SK-N-DZ (cell line): ENCODE results near the gene HEPN1.
"Not testable (repeated sequence)": the region's sequence is repeated elsewhere in the genome, so short reads cannot be mapped to it uniquely, and the experiment has no call there.

Experiments
- DNase-seq: peaks from one replicate; pipeline ENCODE4 v3.0.0-alpha.2; 2015; ENCODE audit warnings: low spot score

HEPN1 gene

GRCh38 chr11:124942466-124943253, 23.6 kb downstream of the HEPN1 start:
- DNase-seq = no peak

- no peak for DNase-seq
These were observed 24.2 kb downstream of the HEPN1 start for GRCh38 chr11:124943254-124943616.

DNA sequence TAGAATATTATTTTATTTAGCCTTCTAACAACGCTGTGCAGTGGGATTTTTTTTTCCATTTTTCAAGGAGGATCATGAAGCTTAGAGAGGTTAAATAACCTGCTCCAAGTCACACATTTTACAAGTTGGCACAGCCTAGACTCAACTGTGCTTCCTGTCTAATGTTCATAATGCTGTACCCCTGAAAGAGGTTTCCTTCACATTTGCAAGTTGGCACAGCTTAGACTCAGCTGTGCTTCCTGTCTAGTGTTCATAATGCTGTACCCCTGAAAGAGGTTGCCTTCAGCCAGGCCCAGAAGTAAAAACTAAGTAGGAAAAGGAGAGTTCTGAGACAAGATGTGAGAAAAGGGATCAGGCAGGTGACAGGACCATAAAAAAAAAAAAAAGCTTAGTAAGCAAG, 24.7 kb downstream of the HEPN1 start:
- DNase-seq = no peak

DNA sequence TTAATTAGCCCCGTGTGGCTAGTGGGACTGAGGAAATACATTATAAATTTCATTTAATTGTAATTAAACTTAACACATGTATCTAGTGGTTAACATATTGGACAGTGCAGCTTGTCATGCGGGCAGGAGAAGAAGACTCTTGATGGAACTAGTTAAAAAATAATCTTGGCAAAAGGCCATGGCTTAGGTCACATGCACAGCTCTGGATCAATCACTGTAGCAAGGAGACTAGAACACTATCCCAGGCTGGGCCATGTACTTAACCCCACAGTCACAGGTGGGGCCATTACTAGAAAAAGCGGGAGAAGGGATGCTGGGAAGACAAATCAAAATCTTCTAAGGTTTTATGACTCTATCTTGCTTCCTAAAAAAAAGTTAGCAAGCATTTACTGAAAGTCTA, 25.5 kb downstream of the HEPN1 start:
- no peak for DNase-seq

DNA sequence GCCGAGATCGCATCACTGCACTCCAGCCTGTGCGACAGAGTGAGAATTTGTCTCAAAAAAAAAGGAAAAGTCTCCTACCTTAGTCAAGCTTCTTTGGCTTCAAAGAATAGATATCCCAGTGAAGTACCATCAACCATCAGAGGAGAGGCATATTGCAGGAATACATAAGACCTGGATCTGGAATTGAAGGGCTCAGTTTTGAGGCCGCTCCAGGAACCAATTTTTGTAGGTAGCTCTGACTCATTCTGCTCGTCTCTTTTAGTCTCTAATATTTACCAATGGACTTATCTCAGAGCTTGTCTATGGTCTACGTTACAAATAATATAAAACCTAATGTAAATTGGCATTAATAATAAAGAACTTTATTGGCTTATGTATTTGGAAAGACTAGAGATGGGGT, 26.8 kb downstream of the HEPN1 start:
- DNase-seq = no peak

DNA sequence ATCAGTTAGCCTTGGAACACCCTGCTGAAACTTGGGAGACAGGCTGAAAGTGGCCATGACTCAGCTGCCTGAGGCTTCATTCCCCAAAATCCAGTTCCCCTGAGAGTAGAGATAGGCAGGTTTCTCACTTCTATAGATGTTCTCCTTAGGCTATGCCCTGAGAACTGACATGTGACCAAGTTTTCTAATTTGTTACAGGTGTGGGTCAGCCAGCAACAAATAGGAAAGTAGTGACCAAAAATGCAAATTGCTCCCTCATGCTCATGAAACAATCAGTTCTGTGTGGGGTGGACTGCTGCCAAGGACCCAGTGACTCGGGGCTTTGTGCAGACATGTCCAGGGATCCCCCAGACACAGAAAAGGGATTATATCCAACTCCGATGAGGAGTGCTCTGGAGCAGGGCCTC, 27.7 kb downstream of the HEPN1 start:
- no peak for DNase-seq

GRCh38 chr11:124950601-124951330, 31.7 kb downstream of the HEPN1 start:
- no peak for DNase-seq

GRCh38 chr11:124951341-124951740, 32.3 kb downstream of the HEPN1 start:
- no peak for DNase-seq

DNA sequence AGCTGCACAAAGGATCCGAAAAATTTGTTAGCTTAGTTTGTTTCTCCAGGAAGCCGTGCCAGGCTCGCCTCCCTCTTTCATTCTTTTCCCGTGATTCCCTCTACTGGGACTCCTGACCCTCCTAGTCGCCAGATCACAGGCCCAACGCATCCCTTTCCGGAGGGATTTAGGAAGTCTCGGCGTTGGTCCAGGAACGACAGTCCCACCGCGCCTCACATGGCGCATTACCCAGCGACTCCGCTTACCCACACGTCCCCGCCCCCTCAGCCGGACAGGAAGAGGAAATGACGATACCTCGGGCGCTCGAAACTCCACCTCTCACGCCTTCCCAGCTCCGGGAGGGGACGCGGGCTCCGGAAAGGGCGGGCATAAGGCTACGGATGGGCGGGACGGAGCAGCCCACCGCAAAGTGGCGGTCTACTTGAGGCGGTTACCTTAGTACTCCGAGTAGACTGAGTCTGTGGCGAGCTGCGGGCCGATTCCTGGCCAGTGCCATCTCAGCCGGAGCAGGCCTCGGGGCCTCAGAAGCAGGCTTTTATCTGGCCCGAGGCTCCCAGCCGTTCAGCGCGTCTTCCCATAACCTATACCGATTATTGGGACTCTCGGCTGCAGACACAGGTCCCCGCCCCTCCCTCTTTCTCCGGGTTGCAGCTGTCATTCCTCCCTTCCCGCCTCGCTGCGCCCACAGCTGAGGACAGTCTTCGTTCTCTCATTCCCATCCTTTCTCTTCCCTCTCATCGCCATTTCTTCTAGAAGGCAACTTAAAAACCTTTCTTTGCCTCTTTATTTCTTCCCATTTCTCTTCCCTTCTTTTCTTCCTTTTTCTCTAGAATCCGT, 34.9 kb downstream of the HEPN1 start, which contains the start of gene CCDC15:
TSS of gene CCDC15 (plus strand) at position 450 of the 837 bp plus-strand sequence. CDS start 531 bp downstream, outside the sequence.
- peak; percentile 93 for DNase-seq

DNA sequence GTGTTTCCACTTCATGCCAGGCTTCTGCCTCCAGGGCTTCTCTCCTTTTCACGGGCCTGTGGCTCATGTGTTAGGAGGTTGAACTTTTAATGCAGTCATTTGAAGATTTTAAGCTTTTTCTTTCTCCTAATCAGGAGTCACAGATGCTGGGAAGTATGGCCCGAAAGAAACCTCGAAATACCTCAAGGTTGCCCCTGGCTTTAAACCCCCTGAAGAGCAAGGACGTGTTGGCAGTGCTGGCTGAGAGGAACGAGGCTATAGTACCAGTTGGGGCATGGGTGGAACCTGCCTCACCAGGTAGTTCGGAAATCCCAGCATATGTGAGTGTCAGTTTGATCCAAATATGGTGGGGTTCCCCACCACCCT, 35.5 kb downstream of the HEPN1 start:
- no peak for DNase-seq

DNA sequence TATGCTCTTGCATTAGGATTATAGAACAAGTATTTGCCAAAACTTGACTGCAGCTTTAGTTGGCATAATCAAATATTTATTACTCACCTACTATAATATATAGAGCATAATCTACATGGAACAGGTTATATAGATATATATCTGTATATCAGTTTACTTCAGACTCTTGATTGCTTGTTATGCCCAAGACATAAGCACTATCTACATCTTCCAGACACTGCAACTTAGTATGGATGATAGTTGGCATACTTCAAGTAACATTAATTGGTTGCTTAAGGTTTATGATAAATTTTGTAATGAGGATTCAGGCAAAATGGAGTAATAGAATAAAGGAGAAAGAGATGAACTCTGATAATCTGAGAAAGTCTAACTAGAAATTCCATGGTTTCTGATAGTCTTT, 36.0 kb downstream of the HEPN1 start:
- DNase-seq = no peak

GRCh38 chr11:124961972-124962609, 43.0 kb downstream of the HEPN1 start:
- peak; percentile 35 for DNase-seq

GRCh38 chr11:124968197-124968596, 49.1 kb downstream of the HEPN1 start:
- DNase-seq = not testable (repeated sequence)
